ENCODE data around the gene VAPB. TPM values are rescaled to one million over a fixed set of nuclear protein-coding genes. Genes with fewer than 3 reads are reported as not detected.

Gene VAPB
- total and polyA plus RNA-seq, 9 donors, result 20.7 to 56.6 (median 47.1) TPM

DNA sequence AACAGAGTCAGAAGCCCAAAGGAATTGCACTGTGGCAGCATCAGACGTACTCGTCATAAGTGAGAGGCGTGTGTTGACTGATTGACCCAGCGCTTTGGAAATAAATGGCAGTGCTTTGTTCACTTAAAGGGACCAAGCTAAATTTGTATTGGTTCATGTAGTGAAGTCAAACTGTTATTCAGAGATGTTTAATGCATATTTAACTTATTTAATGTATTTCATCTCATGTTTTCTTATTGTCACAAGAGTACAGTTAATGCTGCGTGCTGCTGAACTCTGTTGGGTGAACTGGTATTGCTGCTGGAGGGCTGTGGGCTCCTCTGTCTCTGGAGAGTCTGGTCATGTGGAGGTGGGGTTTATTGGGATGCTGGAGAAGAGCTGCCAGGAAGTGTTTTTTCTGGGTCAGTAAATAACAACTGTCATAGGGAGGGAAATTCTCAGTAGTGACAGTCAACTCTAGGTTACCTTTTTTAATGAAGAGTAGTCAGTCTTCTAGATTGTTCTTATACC lies 55.8 kb downstream of the VAPB start:
- Histone ChIP-seq H3K36me3 (ENCODE audit: control insufficient read depth, insufficient read depth, low read length) (peaks cover 51% of the 10 kb centered on the region), H3K9me3 (replicated peaks; ENCODE audit: control insufficient read depth, low read depth, low read length) (no peaks in the 10 kb centered on the region), H3K27me3 (ENCODE audit: control insufficient read depth, insufficient read depth, low read length) (no peaks in the 10 kb centered on the region), H3K4me3 (ENCODE audit: low read length) (no peak overlapping the region), H3K4me1 (ENCODE audit: control insufficient read depth, insufficient read depth, low read length) (peaks cover 10% of the 10 kb centered on the region), H3K27ac (ENCODE audit: low read length) (no peak overlapping the region)
- DNase-seq, result no peak
- WGBS (ENCODE audit: insufficient coverage), result 56% methylated on average over 3 of the region's 5 CpGs

GRCh38 chr20:58446264-58446959 lies 57.4 kb downstream of the VAPB start:
- Histone ChIP-seq H3K9me3 (replicated peaks; ENCODE audit: control insufficient read depth, low read depth, low read length) (no peaks in the 10 kb centered on the region), H3K4me1 (ENCODE audit: control insufficient read depth, insufficient read depth, low read length) (peaks cover 8% of the 10 kb centered on the region), H3K27ac (ENCODE audit: low read length) (no peak overlapping the region), H3K27me3 (ENCODE audit: control insufficient read depth, insufficient read depth, low read length) (no peaks in the 10 kb centered on the region), H3K36me3 (ENCODE audit: control insufficient read depth, insufficient read depth, low read length) (peaks cover 51% of the 10 kb centered on the region), H3K4me3 (ENCODE audit: low read length) (no peak overlapping the region)
- DNase-seq, result no peak
- WGBS (ENCODE audit: insufficient coverage), result 86% methylated on average over 4 of the region's 6 CpGs

DNA sequence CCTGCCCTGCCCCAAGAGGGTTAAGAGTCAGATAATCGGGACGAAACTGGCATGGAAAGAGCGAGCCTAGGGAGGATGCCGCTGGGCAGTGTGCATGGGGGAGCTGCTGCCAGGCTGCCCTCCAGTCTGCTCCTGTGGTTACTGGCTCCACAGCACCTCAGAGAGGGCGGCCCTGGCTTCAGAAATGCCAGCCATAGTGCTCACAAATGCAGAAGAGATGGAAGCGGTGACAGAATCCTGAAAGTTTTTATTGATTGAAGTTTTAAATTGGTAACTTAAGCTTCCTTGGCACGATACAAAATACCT lies 57.9 kb downstream of the VAPB start:
- H3K4me1 ChIP-seq (ENCODE audit: control insufficient read depth, insufficient read depth, low read length), result peaks cover 8% of the 10 kb centered on the region
- peaks cover 51% of the 10 kb centered on the region for H3K36me3 ChIP-seq (ENCODE audit: control insufficient read depth, insufficient read depth, low read length)
- no peak overlapping the region for H3K4me3 ChIP-seq (ENCODE audit: low read length)
- H3K27ac ChIP-seq (ENCODE audit: low read length), result no peak overlapping the region
- 73% methylated on average over 5 of the region's 7 CpGs for WGBS (ENCODE audit: insufficient coverage)
- no peak for DNase-seq
- H3K27me3 ChIP-seq (ENCODE audit: control insufficient read depth, insufficient read depth, low read length), result no peaks in the 10 kb centered on the region
- no peaks in the 10 kb centered on the region for H3K9me3 ChIP-seq (replicated peaks; ENCODE audit: control insufficient read depth, low read depth, low read length)

DNA sequence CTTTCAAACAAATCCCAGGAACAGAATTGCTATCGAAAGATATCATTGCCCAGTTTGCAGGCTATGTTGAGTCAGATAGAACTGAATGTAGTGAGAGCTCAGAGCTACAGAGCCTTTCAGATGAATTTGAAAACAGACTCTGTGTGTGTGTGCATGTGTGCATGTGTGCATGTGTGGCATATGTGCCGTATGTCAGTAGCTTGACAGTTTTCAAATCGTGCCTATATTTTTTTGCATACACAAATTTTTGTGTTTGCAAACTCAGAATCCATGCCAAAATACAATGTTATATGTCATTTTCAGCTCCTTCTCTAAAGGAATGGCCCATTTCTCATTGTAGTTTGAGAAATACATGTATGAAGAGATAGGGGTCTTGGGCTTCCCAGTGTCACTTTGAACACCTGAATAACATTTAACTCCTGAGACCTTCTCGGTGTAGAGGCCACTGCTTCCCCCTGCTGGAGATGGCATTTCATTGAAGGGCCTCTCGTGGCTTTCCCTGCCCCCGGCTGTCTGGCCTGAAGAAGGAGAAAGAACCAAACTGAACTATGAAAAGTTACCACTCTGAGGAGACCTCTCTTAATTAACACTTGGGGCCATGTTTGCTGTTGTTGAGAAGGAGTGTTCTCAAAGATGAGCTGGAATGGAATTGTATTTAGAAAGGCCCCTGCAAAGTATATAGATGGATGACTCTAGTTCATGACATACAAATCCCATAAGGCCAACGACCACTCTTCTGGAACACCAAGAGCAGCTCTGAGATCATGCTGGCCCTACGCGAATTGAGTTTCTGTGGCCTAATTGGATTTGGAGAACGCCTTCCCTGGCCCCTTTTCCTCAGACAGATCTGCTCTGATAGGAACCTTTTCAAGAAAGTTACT lies 58.7 kb downstream of the VAPB start:
- Histone ChIP-seq H3K4me1 (ENCODE audit: control insufficient read depth, insufficient read depth, low read length) (peaks cover 6% of the 10 kb centered on the region), H3K4me3 (ENCODE audit: low read length) (no peak overlapping the region), H3K36me3 (ENCODE audit: control insufficient read depth, insufficient read depth, low read length) (peaks cover 46% of the 10 kb centered on the region), H3K27ac (ENCODE audit: low read length) (no peak overlapping the region), H3K27me3 (ENCODE audit: control insufficient read depth, insufficient read depth, low read length) (no peaks in the 10 kb centered on the region), H3K9me3 (replicated peaks; ENCODE audit: control insufficient read depth, low read depth, low read length) (no peaks in the 10 kb centered on the region)
- WGBS (ENCODE audit: insufficient coverage), result 47% methylated on average over 6 of the region's 10 CpGs
- peak; percentile 30 for DNase-seq

DNA sequence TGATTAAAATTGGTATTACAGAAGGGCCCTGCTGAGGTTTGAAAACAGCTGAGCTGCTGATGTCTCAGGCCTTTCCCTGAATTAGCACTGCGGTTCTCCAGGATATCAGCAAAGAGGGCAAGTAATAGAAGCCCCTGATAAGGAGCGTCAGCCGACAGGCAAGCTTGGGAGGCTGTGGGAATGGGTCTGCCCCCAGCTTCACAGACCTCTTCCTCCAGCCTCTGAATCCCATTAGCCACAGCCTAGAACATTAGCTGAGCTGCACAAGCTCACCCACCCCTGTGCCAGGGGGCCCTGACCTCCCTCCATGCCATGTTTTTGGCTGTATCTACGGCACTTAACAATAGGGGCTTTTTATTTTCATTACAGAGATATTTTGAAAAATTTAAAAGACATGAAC lies 59.9 kb downstream of the VAPB start:
- no peaks in the 10 kb centered on the region for H3K27me3 ChIP-seq (ENCODE audit: control insufficient read depth, insufficient read depth, low read length)
- no peak overlapping the region for H3K4me3 ChIP-seq (ENCODE audit: low read length)
- no peak for DNase-seq
- no CpG with 5 or more reads among the region's 4 CpGs for WGBS (ENCODE audit: insufficient coverage)
- peaks cover 8% of the 10 kb centered on the region for H3K4me1 ChIP-seq (ENCODE audit: control insufficient read depth, insufficient read depth, low read length)
- H3K36me3 ChIP-seq (ENCODE audit: control insufficient read depth, insufficient read depth, low read length), result peaks cover 42% of the 10 kb centered on the region
- no peaks in the 10 kb centered on the region for H3K9me3 ChIP-seq (replicated peaks; ENCODE audit: control insufficient read depth, low read depth, low read length)
- H3K27ac ChIP-seq (ENCODE audit: low read length), result no peak overlapping the region

- no peak overlapping the region for H3K27ac ChIP-seq (ENCODE audit: low read length)
- H3K36me3 ChIP-seq (ENCODE audit: control insufficient read depth, insufficient read depth, low read length), result peaks cover 35% of the 10 kb centered on the region
- peak; percentile 61 for DNase-seq
- 21% methylated on average over 3 of the region's 10 CpGs for WGBS (ENCODE audit: insufficient coverage)
- H3K27me3 ChIP-seq (ENCODE audit: control insufficient read depth, insufficient read depth, low read length), result no peaks in the 10 kb centered on the region
- peaks cover 8% of the 10 kb centered on the region for H3K4me1 ChIP-seq (ENCODE audit: control insufficient read depth, insufficient read depth, low read length)
- no peaks in the 10 kb centered on the region for H3K9me3 ChIP-seq (replicated peaks; ENCODE audit: control insufficient read depth, low read depth, low read length)
- no peak overlapping the region for H3K4me3 ChIP-seq (ENCODE audit: low read length)
Measured at GRCh38 chr20:58449681-58450221, 60.7 kb downstream of the VAPB start.

DNA sequence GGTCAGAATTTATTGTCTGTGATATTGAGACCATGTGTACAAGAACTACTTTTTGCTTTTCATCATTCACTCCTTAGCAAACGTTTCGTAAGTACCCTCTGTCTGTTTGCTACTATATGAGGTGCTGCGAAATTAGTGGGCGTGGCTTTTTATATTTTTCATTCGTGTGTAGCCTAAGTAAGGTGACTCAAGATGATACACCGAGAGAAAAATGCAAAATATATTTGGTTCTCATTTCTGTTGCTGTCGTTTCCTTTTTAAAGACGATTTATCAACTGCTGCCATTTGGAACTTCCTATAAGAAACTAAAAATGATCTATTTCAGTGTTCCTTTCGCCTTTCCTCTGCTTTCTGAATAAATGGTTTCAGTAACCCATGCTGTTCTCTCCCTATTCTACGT lies 61.2 kb downstream of the VAPB start:
- H3K27ac ChIP-seq (ENCODE audit: low read length), result no peak overlapping the region
- no peak overlapping the region for H3K4me3 ChIP-seq (ENCODE audit: low read length)
- H3K9me3 ChIP-seq (replicated peaks; ENCODE audit: control insufficient read depth, low read depth, low read length), result no peaks in the 10 kb centered on the region
- no peaks in the 10 kb centered on the region for H3K27me3 ChIP-seq (ENCODE audit: control insufficient read depth, insufficient read depth, low read length)
- no peak for DNase-seq
- WGBS (ENCODE audit: insufficient coverage), result no CpG with 5 or more reads among the region's 10 CpGs
- H3K36me3 ChIP-seq (ENCODE audit: control insufficient read depth, insufficient read depth, low read length), result peaks cover 30% of the 10 kb centered on the region
- H3K4me1 ChIP-seq (ENCODE audit: control insufficient read depth, insufficient read depth, low read length), result peaks cover 8% of the 10 kb centered on the region

DNA sequence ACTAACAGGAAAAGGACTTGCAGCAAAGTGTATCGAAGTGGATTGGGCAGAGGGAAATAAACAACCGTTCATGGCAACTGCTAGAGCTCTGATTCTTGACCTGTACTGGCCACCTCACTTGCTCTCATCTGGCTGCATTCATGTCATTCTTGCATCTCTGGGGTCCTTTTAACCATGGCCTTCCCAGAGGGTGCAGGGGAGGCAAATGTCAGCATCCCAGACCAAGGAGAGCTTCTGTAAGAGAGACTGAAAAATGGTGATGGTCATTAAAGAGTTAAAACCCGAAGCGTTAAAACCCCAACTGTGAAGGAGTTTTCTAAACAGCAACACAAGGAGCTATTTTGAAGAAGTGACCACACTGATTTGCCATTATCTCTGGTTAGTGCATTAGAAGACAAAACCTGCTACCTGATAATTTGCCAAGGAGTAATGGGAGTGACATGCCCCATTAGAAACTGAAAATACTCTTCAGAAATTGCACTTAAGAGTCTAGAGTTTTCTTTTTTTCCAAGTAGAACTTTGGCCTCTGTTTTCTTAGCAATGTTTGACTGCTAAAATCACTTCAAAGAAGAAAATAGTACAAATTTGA lies 63.7 kb downstream of the VAPB start:
- no peaks in the 10 kb centered on the region for H3K27me3 ChIP-seq (ENCODE audit: control insufficient read depth, insufficient read depth, low read length)
- DNase-seq, result peak; percentile 72
- peaks cover 8% of the 10 kb centered on the region for H3K4me1 ChIP-seq (ENCODE audit: control insufficient read depth, insufficient read depth, low read length)
- no CpG with 5 or more reads among the region's 4 CpGs for WGBS (ENCODE audit: insufficient coverage)
- H3K9me3 ChIP-seq (replicated peaks; ENCODE audit: control insufficient read depth, low read depth, low read length), result no peaks in the 10 kb centered on the region
- no peak overlapping the region for H3K4me3 ChIP-seq (ENCODE audit: low read length)
- H3K36me3 ChIP-seq (ENCODE audit: control insufficient read depth, insufficient read depth, low read length), result peaks cover 13% of the 10 kb centered on the region
- H3K27ac ChIP-seq (ENCODE audit: low read length), result no peak overlapping the region

GRCh38 chr20:58453391-58453790 lies 64.4 kb downstream of the VAPB start:
- no peak for DNase-seq
- 40% methylated on average over 1 of the region's 5 CpGs for WGBS (ENCODE audit: insufficient coverage)
- H3K9me3 ChIP-seq (replicated peaks; ENCODE audit: control insufficient read depth, low read depth, low read length), result no peaks in the 10 kb centered on the region
- H3K27me3 ChIP-seq (ENCODE audit: control insufficient read depth, insufficient read depth, low read length), result no peaks in the 10 kb centered on the region
- H3K27ac ChIP-seq (ENCODE audit: low read length), result peak overlapping the region; percentile 48
- H3K36me3 ChIP-seq (ENCODE audit: control insufficient read depth, insufficient read depth, low read length), result peaks cover 7% of the 10 kb centered on the region
- H3K4me1 ChIP-seq (ENCODE audit: control insufficient read depth, insufficient read depth, low read length), result peaks cover 8% of the 10 kb centered on the region
- H3K4me3 ChIP-seq (ENCODE audit: low read length), result no peak overlapping the region

DNA sequence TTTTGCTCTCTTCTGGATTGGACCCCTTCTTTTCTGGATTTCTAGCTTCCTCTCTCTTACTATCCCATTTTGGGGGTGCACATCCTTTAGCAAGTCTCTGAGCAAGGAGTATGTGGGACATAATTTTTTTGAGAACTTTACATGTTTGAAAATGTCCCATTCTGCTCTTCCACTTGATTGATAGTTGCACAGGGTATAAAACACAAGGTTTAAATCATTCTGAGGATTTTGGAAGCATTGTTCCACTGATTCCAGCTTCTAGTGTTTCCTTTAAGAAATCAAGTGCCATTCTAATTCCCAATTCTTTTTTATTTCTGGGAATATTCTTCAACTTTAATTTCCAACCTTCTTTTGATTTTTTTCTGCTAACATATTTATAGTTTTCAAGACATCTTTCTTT lies 65.4 kb downstream of the VAPB start:
- no peaks in the 10 kb centered on the region for H3K36me3 ChIP-seq (ENCODE audit: control insufficient read depth, insufficient read depth, low read length)
- H3K4me1 ChIP-seq (ENCODE audit: control insufficient read depth, insufficient read depth, low read length), result peaks cover 10% of the 10 kb centered on the region
- no peak for DNase-seq
- H3K9me3 ChIP-seq (replicated peaks; ENCODE audit: control insufficient read depth, low read depth, low read length), result no peaks in the 10 kb centered on the region
- no peak overlapping the region for H3K4me3 ChIP-seq (ENCODE audit: low read length)
- H3K27me3 ChIP-seq (ENCODE audit: control insufficient read depth, insufficient read depth, low read length), result no peaks in the 10 kb centered on the region
- H3K27ac ChIP-seq (ENCODE audit: low read length), result no peak overlapping the region
